Ovary (tissue), 9 donors: Measurements from ENCODE around the gene CSGALNACT2. TPM values are rescaled to one million over a fixed set of nuclear protein-coding genes. Genes with fewer than 3 reads are reported as not detected.
A peak's percentile ranks its signal among the peaks of the same experiment; 100 is the strongest.

Experiments
- DNase-seq, 5 donors: peaks; one replicate each; pipeline ENCODE4 v3.0.0-alpha.2; 2019 to 2020
- H3K27ac ChIP-seq, 2 donors: fragments of 200-600 bp; one replicate each; pipeline versions ENCODE4 v1.5.1 to v1.8.0; 2019 to 2022
- H3K27me3 ChIP-seq: fragments of 200-600 bp; one replicate; pipeline ENCODE4 v1.8.0; 2022
- H3K36me3 ChIP-seq: fragments of 200-600 bp; sonication (generic); one replicate; pipeline ENCODE4 v1.5.1; 2019
- H3K4me1 ChIP-seq: one replicate; pipeline ENCODE4 v1.8.1; 2013; ENCODE audit warnings: mild to moderate bottlenecking, moderate library complexity; ENCODE audit not compliant: insufficient read depth
- H3K4me3 ChIP-seq: fragments of 200-600 bp; sonication (generic); one replicate; pipeline ENCODE4 v1.5.1; 2017
- H3K9me3 ChIP-seq, 2 donors: fragments of 200-600 bp in 1 of 2; sonication (generic) in 1 of 2; one replicate each; pipeline versions ENCODE4 v1.5.1 to v1.8.1; 2013 to 2019; ENCODE audit warnings: mild to moderate bottlenecking in 1 of 2, moderate library complexity in 1 of 2
- CTCF ChIP-seq, 3 donors: fragments of 450-650 bp in 2 of 3; fragments of 200-600 bp in 1 of 3; IDR thresholded peaks; one replicate each; pipeline versions ENCODE4 v1.5.1 to v1.8.0; 2016 to 2022; ENCODE audit warnings: antibody characterized with exemption in 3 of 3, mild to moderate bottlenecking in 1 of 3
- EP300 ChIP-seq: sonication (generic); formaldehyde crosslinking; IDR thresholded peaks from one replicate; pipeline ENCODE4 v1.6.1; 2017; ENCODE audit warnings: antibody characterized with exemption
- POLR2A ChIP-seq: fragments of 450-650 bp; IDR thresholded peaks from one replicate; pipeline ENCODE4 v1.6.1; 2017; ENCODE audit warnings: antibody characterized with exemption, mild to moderate bottlenecking, moderate library complexity
- WGBS, 3 donors: extraction: QIAGEN DNeasy Blood & Tissue Kit in 1 of 3; methylation state at CpG; one replicate each; pipeline versions ENCODE4 v1.1.5 to v1.1.7; 2013 to 2017; 5-methylcytosine and 5-hydroxymethylcytosine counted together
- intact Hi-C, 4 donors: fragments of 100-400 bp; cut with DNase I; formaldehyde crosslinking; loops; one replicate each; pipeline versions ENCODE4 v1.11.0 to v1.15.1; 2022 to 2023
- polyA plus RNA-seq, 2 donors: library from polyadenylated mRNA; stranded (reverse); fragments of 200-250 nt in 1 of 2; fragments of 350-450 nt in 1 of 2; fragmentation: Illumina TruSeq in 1 of 2; extraction: RNeasy Lipid Tissue Mini Kit (QIAGEN cat#74804) in 1 of 2; gene quantifications; one replicate each; pipeline ENCODE4 v1.2.3, GENCODE V29; 2013 to 2014
- total RNA-seq, 7 donors: library from RNA; depleted of rRNA in 2 of 7; stranded (reverse); fragments of >200 nt in 2 of 7; fragmentation: NEBNext Ultra II Directional in 3 of 7; extraction: Animal tissue kit (Norgen Biotek cat#: 25700) in 3 of 7; gene quantifications; one replicate each; pipeline versions ENCODE4 v1.1.0 to v1.2.4, GENCODE V29; 2016 to 2023
- donor health status: DM: no; HTN: no; CAD: no; lungs with moderate emphysema.
- donor health status: DM: no; HTN: no; CAD: no.
- donor health status: Bipolar disorder and iron deficiency.
- donor health status: DM: yes; HTN: yes; CAD: no.
- donor health status: DM: no; HTN: no; CAD: no.
- donor health status: DM: yes; HTN: yes; CAD: no.

Gene CSGALNACT2
- total and polyA plus RNA-seq, 9 donors, result 14.8 to 27.2 (median 21.8) TPM

GRCh38 chr10:43224321-43224720 lies 86.1 kb downstream of the CSGALNACT2 start:
- TF ChIP-seq CTCF (IDR thresholded peaks at IDR 0.05) (no peak), EP300 (no peak), POLR2A (no peak)
- Histone ChIP-seq H3K27me3 (no peaks in the 10 kb centered on the region), H3K9me3 (no peaks in the 10 kb centered on the region), H3K27ac (no peak overlapping the region), H3K36me3 (no peaks in the 10 kb centered on the region), H3K4me3 (no peak overlapping the region), H3K4me1 (no peaks in the 10 kb centered on the region)
- WGBS, 3 donors, result 6 to 10% (median 7%) methylated on average over 1 of the region's 1 CpG
- intact Hi-C loops, result no loop called here
- DNase-seq, result no peak

DNA sequence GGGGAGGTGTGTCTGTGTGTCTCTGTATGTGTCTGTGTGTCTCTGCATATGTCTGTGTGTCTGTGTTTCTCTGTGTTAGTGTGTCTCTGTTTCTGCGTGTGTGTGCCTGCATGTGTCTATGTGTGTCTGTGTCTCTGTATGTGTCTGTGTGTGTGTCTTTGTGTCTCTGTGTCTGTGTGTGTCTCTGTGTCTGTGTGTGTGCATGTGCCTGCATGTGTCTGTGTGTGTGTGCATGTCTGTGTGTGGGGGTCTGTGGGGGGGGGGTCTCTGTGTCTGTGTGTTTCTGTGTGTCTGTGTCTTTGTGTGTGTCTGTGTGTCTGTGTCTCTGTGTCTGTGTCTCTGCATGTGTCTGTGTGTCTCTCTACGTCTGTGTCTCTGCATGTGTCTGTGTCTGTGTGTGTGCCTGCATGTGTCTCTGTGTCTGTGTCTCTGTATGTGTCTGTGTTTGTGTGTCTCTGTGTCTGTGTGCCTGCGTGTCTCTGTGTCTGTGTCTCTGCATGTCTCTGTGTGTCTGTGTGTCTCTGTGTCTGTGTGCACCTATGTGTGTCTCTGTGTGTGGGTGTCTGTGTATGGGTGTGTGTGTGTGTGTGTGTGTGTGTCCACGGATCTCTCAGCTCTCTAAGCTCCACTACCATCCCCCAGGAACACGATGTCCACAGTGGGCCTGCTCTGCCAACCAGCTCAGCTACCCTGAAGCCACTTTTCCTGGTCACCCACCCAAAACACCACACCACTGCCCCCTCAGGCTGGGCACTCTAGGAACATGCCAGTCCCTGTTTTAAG lies 87.0 kb downstream of the CSGALNACT2 start:
- DNase-seq, result peak in 2 of 5 donors; percentile 3 to 13
- Histone ChIP-seq H3K4me3 (no peak overlapping the region), H3K9me3 (no peaks in the 10 kb centered on the region), H3K36me3 (no peaks in the 10 kb centered on the region), H3K27ac (no peak overlapping the region), H3K27me3 (no peaks in the 10 kb centered on the region), H3K4me1 (no peaks in the 10 kb centered on the region)
- TF ChIP-seq POLR2A (no peak), EP300 (no peak)
- 52 to 68% (median 62%) methylated on average over 5 of the region's 5 CpGs for WGBS, 3 donors
- intact Hi-C loops, result no loop called here

GRCh38 chr10:43225787-43226153 lies 87.5 kb downstream of the CSGALNACT2 start:
- no peaks in the 10 kb centered on the region for H3K9me3 ChIP-seq
- peak in 3 of 5 donors; percentile 2 to 17 (median 8) for DNase-seq
- no peak overlapping the region for H3K4me3 ChIP-seq
- H3K27me3 ChIP-seq, result no peaks in the 10 kb centered on the region
- H3K4me1 ChIP-seq, result no peaks in the 10 kb centered on the region
- H3K36me3 ChIP-seq, result no peaks in the 10 kb centered on the region
- intact Hi-C loops, result no loop called here
- TF ChIP-seq POLR2A, result no peak
- TF ChIP-seq EP300, result no peak
- no peak for TF ChIP-seq CTCF (IDR thresholded peaks at IDR 0.05)
- H3K27ac ChIP-seq, result no peak overlapping the region
- 49 to 58% (median 58%) methylated on average over 4 to 11 of the region's 11 CpGs for WGBS, 3 donors

GRCh38 chr10:43226441-43226840 lies 88.2 kb downstream of the CSGALNACT2 start:
- intact Hi-C loops, result no loop called here
- Histone ChIP-seq H3K4me3 (no peak overlapping the region), H3K4me1 (no peaks in the 10 kb centered on the region), H3K36me3 (no peaks in the 10 kb centered on the region), H3K27me3 (no peaks in the 10 kb centered on the region), H3K27ac (no peak overlapping the region), H3K9me3 (no peaks in the 10 kb centered on the region)
- TF ChIP-seq POLR2A (no peak), CTCF (IDR thresholded peaks at IDR 0.05) (no peak), EP300 (no peak)
- WGBS, 3 donors, result 92 to 99% (median 93%) methylated on average over 6 of the region's 6 CpGs
- peak in 3 of 5 donors; percentile 5 to 11 (median 11) for DNase-seq
